ENCODE measurements around the gene ST8SIA2. TPM values are rescaled to one million over a fixed set of nuclear protein-coding genes. Genes with fewer than 3 reads are reported as not detected.

The ST8SIA2 gene
- total RNA-seq, 2 donors from 2014 or later, result 0.35 to 0.37 TPM

GRCh38 chr15:92455271-92455670, 61.6 kb downstream of the ST8SIA2 start:
- Histone ChIP-seq H3K36me3 (no peaks in the 10 kb centered on the region), H3K4me1 (no peaks in the 10 kb centered on the region), H3K27ac (no peak overlapping the region), H3K27me3 (no peaks in the 10 kb centered on the region), H3K9me3 (no peaks in the 10 kb centered on the region), H3K4me3 (no peak overlapping the region)
- TF ChIP-seq CTCF (IDR thresholded peaks at IDR 0.05), result no peak
- no peak for DNase-seq (ENCODE audit: low spot score)

DNA sequence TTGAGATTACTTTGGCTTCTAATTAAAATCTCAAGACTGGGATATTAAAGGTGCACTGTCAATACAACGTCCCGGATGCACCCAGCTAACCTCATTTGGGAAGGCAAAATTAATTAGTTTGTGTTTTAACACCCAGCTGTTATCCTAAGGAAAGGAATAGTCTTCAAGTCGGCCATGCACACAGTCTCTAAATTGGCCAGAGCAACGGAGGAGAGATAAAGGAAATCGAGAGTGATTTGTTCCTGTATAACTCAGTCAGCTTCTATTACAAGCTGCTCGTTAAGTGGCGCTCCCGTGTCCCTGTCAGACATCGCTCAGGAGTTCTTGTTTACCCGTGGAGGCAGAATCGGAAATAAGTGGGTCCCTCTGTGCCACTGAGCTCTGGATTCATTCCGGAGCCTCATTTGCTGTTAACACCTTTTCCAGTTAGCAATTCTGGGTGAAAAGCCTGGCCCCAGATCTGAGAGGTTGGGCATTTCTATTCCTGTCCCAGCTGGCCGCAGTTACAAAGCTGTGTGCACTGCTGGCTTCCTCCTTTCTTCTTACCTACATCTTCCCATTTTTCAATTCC, 63.9 kb downstream of the ST8SIA2 start:
- H3K9me3 ChIP-seq, result no peaks in the 10 kb centered on the region
- H3K4me1 ChIP-seq, result no peaks in the 10 kb centered on the region
- H3K27ac ChIP-seq, result no peak overlapping the region
- DNase-seq (ENCODE audit: low spot score), result no peak
- H3K4me3 ChIP-seq, result no peak overlapping the region
- no peaks in the 10 kb centered on the region for H3K36me3 ChIP-seq
- H3K27me3 ChIP-seq, result no peaks in the 10 kb centered on the region
- no peak for TF ChIP-seq CTCF (IDR thresholded peaks at IDR 0.05)

DNA sequence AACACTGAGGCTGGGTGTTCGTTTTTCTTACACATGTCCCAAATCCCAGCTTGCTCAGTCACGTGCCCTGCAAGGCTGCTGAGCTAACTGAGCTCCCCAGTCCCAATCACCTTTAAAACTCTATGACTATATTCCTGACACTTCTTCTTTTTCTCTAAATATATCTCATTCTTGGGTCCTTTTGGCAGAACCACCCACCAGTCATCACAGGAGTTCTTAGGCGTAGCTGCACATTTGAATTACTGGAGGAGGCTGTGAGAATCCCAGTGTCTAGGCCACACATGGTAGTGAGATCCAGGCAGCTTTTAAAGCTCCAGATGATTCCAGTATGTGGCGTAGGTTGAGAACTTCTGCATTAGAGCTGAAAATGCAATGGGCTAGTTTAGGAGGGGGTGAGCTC, 66.3 kb downstream of the ST8SIA2 start:
- no peak for TF ChIP-seq CTCF (IDR thresholded peaks at IDR 0.05)
- DNase-seq (ENCODE audit: low spot score), result no peak

DNA sequence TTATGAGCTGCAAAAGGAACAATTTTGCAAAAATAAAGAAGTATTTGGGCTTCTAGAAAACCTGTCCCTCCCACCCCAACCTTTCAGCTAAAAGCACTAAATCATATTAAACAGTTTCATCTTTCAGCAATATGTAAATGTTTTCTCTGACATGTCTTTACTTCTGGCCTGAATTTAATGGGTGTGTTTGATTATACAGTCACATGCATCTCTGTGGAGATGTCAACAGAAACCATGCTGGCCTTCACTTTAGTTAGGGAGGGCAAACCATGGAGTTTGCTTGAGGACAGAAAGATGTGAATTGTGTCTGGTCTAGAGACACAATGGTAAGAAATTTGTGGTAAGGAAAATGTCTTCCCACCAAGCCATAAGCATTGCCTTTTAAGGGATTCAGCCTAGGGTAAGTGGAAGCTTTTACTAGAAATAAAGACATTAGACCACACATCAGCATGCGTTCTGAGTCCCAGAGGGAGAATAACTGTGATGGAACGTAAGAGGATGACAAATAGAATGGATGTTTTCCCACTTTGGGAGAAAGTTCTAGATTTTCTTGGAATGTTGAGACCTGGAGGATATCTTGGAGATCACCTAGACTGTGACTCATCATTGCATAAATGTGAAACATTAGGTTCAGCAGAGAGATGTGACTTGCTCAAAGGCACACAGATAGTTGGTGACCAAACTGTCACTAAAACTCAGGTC, 68.9 kb downstream of the ST8SIA2 start:
- H3K9me3 ChIP-seq, result no peaks in the 10 kb centered on the region
- DNase-seq (ENCODE audit: low spot score), result no peak

More for the DNA sequence above, 66.3 kb downstream of the ST8SIA2 start:
- no peaks in the 10 kb centered on the region for H3K36me3 ChIP-seq
- no peaks in the 10 kb centered on the region for H3K9me3 ChIP-seq
- H3K27ac ChIP-seq, result no peak overlapping the region
- no peaks in the 10 kb centered on the region for H3K4me1 ChIP-seq
- H3K4me3 ChIP-seq, result no peak overlapping the region
- no peaks in the 10 kb centered on the region for H3K27me3 ChIP-seq

GRCh38 chr15:92463352-92463751, 69.7 kb downstream of the ST8SIA2 start:
- Histone ChIP-seq H3K4me3 (no peak overlapping the region), H3K4me1 (no peaks in the 10 kb centered on the region), H3K9me3 (no peaks in the 10 kb centered on the region), H3K27me3 (no peaks in the 10 kb centered on the region), H3K36me3 (no peaks in the 10 kb centered on the region), H3K27ac (no peak overlapping the region)
- no peak for DNase-seq (ENCODE audit: low spot score)
- no peak for TF ChIP-seq CTCF (IDR thresholded peaks at IDR 0.05)

More for the DNA sequence above, 68.9 kb downstream of the ST8SIA2 start:
- Histone ChIP-seq H3K27ac (no peak overlapping the region), H3K36me3 (no peaks in the 10 kb centered on the region), H3K4me3 (no peak overlapping the region), H3K27me3 (no peaks in the 10 kb centered on the region), H3K4me1 (no peaks in the 10 kb centered on the region)
- TF ChIP-seq CTCF (IDR thresholded peaks at IDR 0.05), result no peak
